IMR-90 (cell line): ENCODE measurements around the gene ATRN. TPM values are rescaled to one million over a fixed set of nuclear protein-coding genes. Genes with fewer than 3 reads are reported as not detected.

ENCODE experiments used
- ATAC-seq: fragments of 200-7000 bp; cut with Tn5 transposase; 2 replicates; pipeline ENCODE4 v1.9.1; 2020; ENCODE audit warnings: low read depth, mild to moderate bottlenecking, moderate library complexity
- BruUV-seq: library from RNA; stranded (reverse); fragments of 400-500 nt; replicated peaks from 2 replicates; lab custom pipeline; 2021; lab: Mats Ljungman, UMichigan
- CTCF ChIA-PET: fragments of 300-600 bp; formaldehyde crosslinking; extraction: SDS; loops from one replicate; lab custom pipeline; 2021; ENCODE audit warnings: antibody characterized with exemption; lab: Yijun Ruan, JAX
- POLR2A ChIA-PET: fragments of 300-600 bp; sonication (Branson Sonifier 250); formaldehyde crosslinking; loops from one replicate; lab custom pipeline; 2022; ENCODE audit warnings: antibody characterized with exemption; ENCODE audit not compliant: unreplicated experiment; lab: Charles Lee
- DNase-seq: peaks from one replicate; pipeline ENCODE4 v3.0.0; 2013
- H2AFZ ChIP-seq: replicated peaks from 2 replicates; pipeline ENCODE3; 2013; ENCODE audit warnings: low read length, mild to moderate bottlenecking; ENCODE audit not compliant: poor library complexity
- H2AK5ac ChIP-seq: 2 replicates; pipeline ENCODE4 v1.6.1; 2013; ENCODE audit warnings: low read depth, low read length, inconsistent platforms
- H2AK9ac ChIP-seq: replicated peaks from 2 replicates; pipeline ENCODE3; 2013; ENCODE audit warnings: mild to moderate bottlenecking, low read depth, low read length, moderate library complexity; ENCODE audit not compliant: poor library complexity
- H2BK120ac ChIP-seq: 2 replicates; pipeline ENCODE4 v1.6.1; 2013; ENCODE audit warnings: low read depth, low read length, inconsistent platforms
- H2BK15ac ChIP-seq: 3 replicates; pipeline ENCODE4 v1.6.1; 2013; ENCODE audit warnings: low read depth, low read length, inconsistent platforms
- H2BK20ac ChIP-seq: 2 replicates; pipeline ENCODE4 v1.6.1; 2013; ENCODE audit warnings: low read depth, mild to moderate bottlenecking, inconsistent platforms, low read length, moderate library complexity
- H2BK5ac ChIP-seq: 2 replicates; pipeline ENCODE4 v1.6.1; 2013; ENCODE audit warnings: mild to moderate bottlenecking, low read depth, low read length, inconsistent platforms; ENCODE audit not compliant: poor library complexity, severe bottlenecking
- H3K14ac ChIP-seq: replicated peaks from 2 replicates; pipeline ENCODE4 v1.6.1; 2013; ENCODE audit warnings: low read depth, low read length, inconsistent platforms
- H3K18ac ChIP-seq: 2 replicates; pipeline ENCODE4 v1.6.1; 2013; ENCODE audit warnings: low read depth, low read length, control low read depth
- H3K23ac ChIP-seq: 2 replicates; pipeline ENCODE4 v1.6.1; 2013; ENCODE audit warnings: low read depth, low read length, inconsistent platforms
- H3K27ac ChIP-seq: 2 replicates; pipeline ENCODE4 v1.5.1; 2013; ENCODE audit warnings: mild to moderate bottlenecking, control low read depth, low read length; ENCODE audit not compliant: insufficient read depth
- H3K27me3 ChIP-seq: 2 replicates; pipeline ENCODE4 v1.6.1; 2013; ENCODE audit warnings: low read length; ENCODE audit not compliant: control insufficient read depth, insufficient read depth
- H3K36me3 ChIP-seq: 2 replicates; pipeline ENCODE4 v1.6.1; 2013; ENCODE audit warnings: low read length, mixed read lengths; ENCODE audit not compliant: control insufficient read depth, insufficient read depth
- H3K4ac ChIP-seq: 2 replicates; pipeline ENCODE4 v1.6.1; 2013; ENCODE audit warnings: low read depth, low read length, inconsistent platforms
- H3K4me1 ChIP-seq: 2 replicates; pipeline ENCODE4 v1.6.1; 2013; ENCODE audit warnings: low read length, mixed read lengths; ENCODE audit not compliant: control insufficient read depth, insufficient read depth
- H3K4me2 ChIP-seq: 2 replicates; pipeline ENCODE4 v1.6.1; 2013; ENCODE audit warnings: low read depth, mild to moderate bottlenecking, control low read depth, low read length, moderate library complexity
- H3K4me3 ChIP-seq: 2 replicates; pipeline ENCODE4 v1.5.1; 2013; ENCODE audit warnings: low read depth, mild to moderate bottlenecking, control low read depth, low read length, moderate library complexity; ENCODE audit not compliant: insufficient read depth
- H3K56ac ChIP-seq: 2 replicates; pipeline ENCODE4 v1.6.1; 2013; ENCODE audit warnings: low read length, inconsistent platforms; ENCODE audit not compliant: insufficient read depth; ENCODE audit errors: extremely low read depth
- H3K79me1 ChIP-seq, 2 experiments: 2 replicates each; pipeline ENCODE4 v1.6.1; 2013; ENCODE audit warnings: low read length in 2 of 2, inconsistent platforms in 1 of 2, low read depth in 1 of 2
- H3K9ac ChIP-seq: 2 replicates; pipeline ENCODE4 v1.6.1; 2013; ENCODE audit warnings: low read depth, low read length, control low read depth
- H3K9me1 ChIP-seq: 2 replicates; pipeline ENCODE4 v1.6.1; 2013; ENCODE audit warnings: low read length, inconsistent platforms; ENCODE audit not compliant: insufficient read depth
- H3K9me3 ChIP-seq: 2 replicates; pipeline ENCODE4 v1.6.1; 2013; ENCODE audit warnings: low read length; ENCODE audit not compliant: control insufficient read depth, insufficient read depth
- H4K20me1 ChIP-seq: 2 replicates; pipeline ENCODE4 v1.6.1; 2013; ENCODE audit warnings: low read length, inconsistent platforms; ENCODE audit not compliant: insufficient read depth
- H4K5ac ChIP-seq: 2 replicates; pipeline ENCODE4 v1.6.1; 2013; ENCODE audit warnings: mild to moderate bottlenecking, low read depth, low read length, control low read depth
- H4K8ac ChIP-seq, 2 experiments: 2 replicates each; pipeline ENCODE4 v1.6.1; 2013; ENCODE audit warnings: low read depth in 2 of 2, low read length in 2 of 2, control low read depth in 1 of 2, inconsistent platforms in 1 of 2
- H4K91ac ChIP-seq: 2 replicates; pipeline ENCODE4 v1.6.1; 2013; ENCODE audit warnings: low read depth, low read length, inconsistent platforms; ENCODE audit not compliant: insufficient read depth
- BHLHE40 ChIP-seq: fragments of 150-350 bp; IDR thresholded peaks from 2 replicates; pipeline ENCODE4 v1.6.1; 2016; ENCODE audit warnings: mild to moderate bottlenecking, low read depth, low read length
- CEBPB ChIP-seq: IDR thresholded peaks from 2 replicates; pipeline ENCODE4 v1.6.1; 2012; ENCODE audit warnings: low read depth, low read length, improper control_type of control experiment
- CHD1 ChIP-seq: IDR thresholded peaks from 2 replicates; pipeline ENCODE4 v1.6.1; 2012; ENCODE audit warnings: low read depth, low read length, improper control_type of control experiment
- CTCF ChIP-seq: conservative IDR thresholded peaks from 2 replicates; pipeline ENCODE4 v1.5.1; 2012; ENCODE audit warnings: mild to moderate bottlenecking, low read depth, low read length, improper control_type of control experiment
- ELK1 ChIP-seq: fragments of 150-350 bp; IDR thresholded peaks from 2 replicates; pipeline ENCODE4 v1.6.1; 2016; ENCODE audit warnings: low read depth, mild to moderate bottlenecking, low read length, moderate library complexity, borderline replicate concordance
- FOS ChIP-seq: fragments of 150-350 bp; IDR thresholded peaks from 2 replicates; pipeline ENCODE4 v1.6.1; 2016; ENCODE audit warnings: low read depth, low read length
- MAFK ChIP-seq: IDR thresholded peaks from 2 replicates; pipeline ENCODE4 v1.6.1; 2012; ENCODE audit warnings: low read depth, low read length, improper control_type of control experiment
- MAZ ChIP-seq: IDR thresholded peaks from 2 replicates; pipeline ENCODE4 v1.6.1; 2012; ENCODE audit warnings: low read depth, mild to moderate bottlenecking, low read length, improper control_type of control experiment, moderate library complexity, borderline replicate concordance
- MXI1 ChIP-seq: IDR thresholded peaks from 2 replicates; pipeline ENCODE4 v1.6.1; 2012; ENCODE audit warnings: low read depth, mild to moderate bottlenecking, low read length, moderate library complexity, borderline replicate concordance
- NFE2L2 ChIP-seq: fragments of 150-350 bp; IDR thresholded peaks from 2 replicates; pipeline ENCODE4 v1.6.1; 2016; ENCODE audit warnings: low read depth, mild to moderate bottlenecking, low read length
- POLR2A ChIP-seq: IDR thresholded peaks from 2 replicates; pipeline ENCODE4 v1.6.1; 2012; ENCODE audit warnings: mild to moderate bottlenecking, low read depth, low read length
- RAD21 ChIP-seq: IDR thresholded peaks from 2 replicates; pipeline ENCODE4 v1.6.1; 2012; ENCODE audit warnings: low read length, improper control_type of control experiment
- RCOR1 ChIP-seq: IDR thresholded peaks from 2 replicates; pipeline ENCODE4 v1.6.1; 2012; ENCODE audit warnings: mild to moderate bottlenecking, low read length, improper control_type of control experiment; ENCODE audit not compliant: insufficient replicate concordance
- RFX5 ChIP-seq: IDR thresholded peaks from 2 replicates; pipeline ENCODE4 v1.8.0; 2012; ENCODE audit warnings: low read depth, mild to moderate bottlenecking, low read length, moderate library complexity
- SMC3 ChIP-seq: fragments of 150-350 bp; IDR thresholded peaks from 2 replicates; pipeline ENCODE4 v1.6.1; 2016; ENCODE audit warnings: low read depth, mild to moderate bottlenecking, antibody characterized with exemption, low read length, moderate library complexity
- USF2 ChIP-seq: fragments of 150-350 bp; IDR thresholded peaks from 2 replicates; pipeline ENCODE4 v1.6.1; 2017; ENCODE audit warnings: mild to moderate bottlenecking, antibody characterized with exemption, low read length, low read depth
- WGBS, 2 experiments: methylation state at CpG; one replicate each; pipeline versions ENCODE4 v1.1.5 to v1.1.7; 2013; ENCODE audit warnings: missing lambda C conversion rate in 2 of 2; ENCODE audit not compliant: insufficient read length in 1 of 2; ENCODE audit errors: extremely low coverage in 2 of 2; 5-methylcytosine and 5-hydroxymethylcytosine counted together
- dilution Hi-C: fragments of 300-500 bp; cut with HindIII; formaldehyde crosslinking; loops from one replicate; pipeline ENCODE4 v1.14.3; 2018; ENCODE audit warnings: low sequenced_read_pairs; ENCODE audit not compliant: unreplicated experiment
- in situ Hi-C: fragments of 300-500 bp; cut with MboI; formaldehyde crosslinking; loops from 3 replicates; pipeline ENCODE4 v1.14.3; 2019; ENCODE audit warnings: low sequenced_read_pairs, inconsistent platforms, mixed read lengths
- intact Hi-C: fragments of 100-400 bp; cut with micrococcal nuclease; formaldehyde crosslinking; loops from 2 replicates; pipeline ENCODE4 v1.10.0; 2022
- polyA plus RNA-seq, 3 experiments: library from polyadenylated mRNA; depleted of rRNA; stranded (reverse); fragments of >200 nt; gene quantifications; 2 replicates each; pipeline ENCODE4 v1.2.3, GENCODE V29; 2012; ENCODE audit warnings: low replicate concordance in 1 of 3
- total RNA-seq: library from RNA; depleted of rRNA; stranded (reverse); fragments of >200 nt; gene quantifications from 2 replicates; pipeline ENCODE4 v1.2.3, GENCODE V29; 2012

The ATRN gene
- total and polyA plus RNA-seq, 2 of the 4 experiments (the other 2 are of a cell fraction), result 32.3 to 46.2 TPM

- Histone ChIP-seq H3K27ac (no peak overlapping the region), H3K9ac (no peak overlapping the region), H2AK9ac (no peak overlapping the region), H2BK5ac (no peak overlapping the region), H4K8ac (no peak overlapping the region), H4K5ac (no peak overlapping the region), H3K23ac (no peak overlapping the region), H3K56ac (no peak overlapping the region), H3K4me3 (no peak overlapping the region), H3K4me1 (no peaks in the 10 kb centered on the region), H2BK120ac (no peak overlapping the region), H3K79me1 (no peaks in the 10 kb centered on the region), H3K14ac (no peak overlapping the region), H3K27me3 (peaks cover 49% of the 10 kb centered on the region), H2BK15ac (no peak overlapping the region), H3K36me3 (no peaks in the 10 kb centered on the region), H2BK20ac (no peak overlapping the region), H3K4me2 (no peak overlapping the region), H4K20me1 (0 out of 2 replicates have a peak, but pooled peaks cover 3% of the 10 kb centered on the region), H2AFZ (no peak overlapping the region), H3K4ac (no peak overlapping the region), H3K9me1 (no peaks in the 10 kb centered on the region), H2AK5ac (no peak overlapping the region), H3K9me3 (no peaks in the 10 kb centered on the region), H3K18ac (no peak overlapping the region), H4K91ac (no peak overlapping the region)
- POLR2A ChIA-PET, result no interaction called here
- WGBS, 2 experiments, result 50% methylated on average over 1 of the region's 2 CpGs; no CpG with 5 or more reads in 1 of the 2 experiments
- no TSS peak for BruUV-seq
- dilution Hi-C loops (no loop called here), in situ Hi-C loops (no loop called here), intact Hi-C loops (no loop called here)
- CTCF ChIA-PET, result interaction anchor here (0.6 kb wide), 1 partner anchor 526 kb away, joined by 4 read pairs; no protein-coding TSS in a partner anchor
- TF ChIP-seq FOS, result no peak
- TF ChIP-seq USF2, result no peak
- TF ChIP-seq CHD1, result no peak
- TF ChIP-seq RCOR1, result no peak
- TF ChIP-seq SMC3, result no peak
- no peak for TF ChIP-seq ELK1
- no peak for TF ChIP-seq RFX5
- no peak for TF ChIP-seq MAZ
- TF ChIP-seq POLR2A, result no peak
- TF ChIP-seq CEBPB, result no peak
- TF ChIP-seq BHLHE40, result no peak
- no peak for TF ChIP-seq CTCF
- no peak for TF ChIP-seq RAD21
- no peak for TF ChIP-seq MAFK
- TF ChIP-seq NFE2L2, result no peak
- TF ChIP-seq MXI1, result no peak
- ATAC-seq (no peak), DNase-seq (no peak)
Measured at GRCh38 chr20:3663858-3664257, 193.0 kb downstream of the ATRN start.
